Left forelimb (tissue), 1 donor: ENCODE measurements around the gene ERCC4.

Experiments
- DNase-seq: peaks from one replicate; pipeline ENCODE4 v3.0.0-alpha.2; 2018; ENCODE audit warnings: low spot score

Gene ERCC4

GRCh38 chr16:13911306-13911705, 8.6 kb upstream of the ERCC4 start:
- DNase-seq = no peak

- DNase-seq = no peak
Measured at GRCh38 chr16:13911871-13912270, 8.1 kb upstream of the ERCC4 start.

GRCh38 chr16:13912891-13913290, 7.1 kb upstream of the ERCC4 start:
- DNase-seq = no peak

GRCh38 chr16:13913374-13914292, 6.3 kb upstream of the ERCC4 start:
- DNase-seq = no peak

- DNase-seq = no peak
Measured at GRCh38 chr16:13915033-13915635, 4.8 kb upstream of the ERCC4 start.

- no peak for DNase-seq
Measured at GRCh38 chr16:13919330-13919682, 648 bp upstream of the ERCC4 start.

- DNase-seq = no peak
Measured at GRCh38 chr16:13920510-13920818, 510 bp downstream of the ERCC4 start.

- no peak for DNase-seq
Measured at GRCh38 chr16:13921328-13921727, 1.4 kb downstream of the ERCC4 start.

GRCh38 chr16:13923703-13924298, 3.8 kb downstream of the ERCC4 start:
- DNase-seq = no peak

- no peak for DNase-seq
Measured at GRCh38 chr16:13926464-13926863, 6.5 kb downstream of the ERCC4 start.

- no peak for DNase-seq
Measured at GRCh38 chr16:13926891-13927290, 6.9 kb downstream of the ERCC4 start.

GRCh38 chr16:13928646-13929045, 8.7 kb downstream of the ERCC4 start:
- DNase-seq = no peak

GRCh38 chr16:13931845-13932244, 11.9 kb downstream of the ERCC4 start:
- DNase-seq = no peak

GRCh38 chr16:13935408-13935807, 15.5 kb downstream of the ERCC4 start:
- no peak for DNase-seq

- no peak for DNase-seq
Measured at GRCh38 chr16:13936155-13936554, 16.2 kb downstream of the ERCC4 start.

- DNase-seq = no peak
Measured at GRCh38 chr16:13936596-13937081, 16.7 kb downstream of the ERCC4 start.

- no peak for DNase-seq
Measured at GRCh38 chr16:13937411-13937810, 17.5 kb downstream of the ERCC4 start.

GRCh38 chr16:13938480-13938879, 18.5 kb downstream of the ERCC4 start:
- no peak for DNase-seq

- no peak for DNase-seq
Measured at GRCh38 chr16:13939821-13940220, 19.9 kb downstream of the ERCC4 start.

- no peak for DNase-seq
Measured at GRCh38 chr16:13940397-13940933, 20.5 kb downstream of the ERCC4 start.

GRCh38 chr16:13944816-13945215, 24.9 kb downstream of the ERCC4 start:
- no peak for DNase-seq

- no peak for DNase-seq
Measured at GRCh38 chr16:13945744-13946485, 26.0 kb downstream of the ERCC4 start.
